NB4 (cell line): ENCODE results near the gene GLYATL1B.

Experiments
- CTCF ChIP-seq: IDR thresholded peaks from one replicate; pipeline ENCODE4 v1.5.1; 2012; ENCODE audit warnings: low read depth, low read length
- MYC ChIP-seq: IDR thresholded peaks from 2 replicates; pipeline ENCODE4 v1.6.1; 2011; ENCODE audit warnings: low read depth, low read length
- POLR2A ChIP-seq: IDR thresholded peaks from 2 replicates; pipeline ENCODE4 v1.6.1; 2011; ENCODE audit warnings: mild to moderate bottlenecking; ENCODE audit not compliant: insufficient read length; ENCODE audit errors: extremely low read depth
- TF ChIP-seq, protein P1 (sequence below): IDR thresholded peaks from 2 replicates; pipeline ENCODE4 v1.6.1; 2011; ENCODE audit warnings: low read depth, low read length

- peak; percentile 45 for TF ChIP-seq CTCF
- no peak for TF ChIP-seq POLR2A
- TF ChIP-seq MYC: peak; percentile 62; the same call in 1 of the 2 replicates
- TF ChIP-seq, protein P1, sequence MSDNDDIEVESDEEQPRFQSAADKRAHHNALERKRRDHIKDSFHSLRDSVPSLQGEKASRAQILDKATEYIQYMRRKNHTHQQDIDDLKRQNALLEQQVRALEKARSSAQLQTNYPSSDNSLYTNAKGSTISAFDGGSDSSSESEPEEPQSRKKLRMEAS: peak; percentile 36; the same call in 1 of the 2 replicates
These were observed 56.7 kb downstream of the GLYATL1B start, which contains the start of gene FAM111A for GRCh38 chr11:59142530-59143507.
